Measurements from ENCODE around the gene CRYBG1.
"Not testable (repeated sequence)": the region's sequence is repeated elsewhere in the genome, so short reads cannot be mapped to it uniquely, and the experiment has no call there.

CRYBG1 gene

GRCh38 chr6:106511288-106512047 lies 151.0 kb downstream of the CRYBG1 start:
- DNase-seq: no peak

- DNase-seq: no peak
Measured at GRCh38 chr6:106512048-106512967, 151.8 kb downstream of the CRYBG1 start.

GRCh38 chr6:106512968-106513574 lies 152.6 kb downstream of the CRYBG1 start:
- DNase-seq: no peak

- DNase-seq: peak; percentile 37
Measured at GRCh38 chr6:106513808-106514582, 153.5 kb downstream of the CRYBG1 start.

- DNase-seq: no peak
Measured at GRCh38 chr6:106514583-106514885, 154.0 kb downstream of the CRYBG1 start.

GRCh38 chr6:106515582-106515981 lies 155.1 kb downstream of the CRYBG1 start:
- not testable (repeated sequence) for DNase-seq

- DNase-seq: no peak
Measured at GRCh38 chr6:106516616-106517015, 156.1 kb downstream of the CRYBG1 start.

GRCh38 chr6:106517706-106518105 lies 157.2 kb downstream of the CRYBG1 start:
- no peak for DNase-seq

GRCh38 chr6:106518748-106519147 lies 158.2 kb downstream of the CRYBG1 start:
- DNase-seq: no peak

GRCh38 chr6:106519460-106520394 lies 159.2 kb downstream of the CRYBG1 start:
- no peak for DNase-seq

GRCh38 chr6:106520711-106521401 lies 160.3 kb downstream of the CRYBG1 start:
- no peak for DNase-seq

- DNase-seq: no peak
Measured at GRCh38 chr6:106522562-106523250, 162.2 kb downstream of the CRYBG1 start.

- DNase-seq: no peak
Measured at GRCh38 chr6:106525107-106525881, 164.8 kb downstream of the CRYBG1 start.

- no peak for DNase-seq
Measured at GRCh38 chr6:106525882-106526275, 165.4 kb downstream of the CRYBG1 start.

GRCh38 chr6:106527117-106527516 lies 166.6 kb downstream of the CRYBG1 start:
- DNase-seq: no peak

- no peak for DNase-seq
Measured at GRCh38 chr6:106527979-106528378, 167.5 kb downstream of the CRYBG1 start.

- DNase-seq: no peak
Measured at GRCh38 chr6:106528521-106528920, 168.0 kb downstream of the CRYBG1 start.

GRCh38 chr6:106529438-106529837 lies 168.9 kb downstream of the CRYBG1 start:
- DNase-seq: no peak

GRCh38 chr6:106530026-106530425 lies 169.5 kb downstream of the CRYBG1 start:
- no peak for DNase-seq

- no peak for DNase-seq
Measured at GRCh38 chr6:106530502-106530901, 170.0 kb downstream of the CRYBG1 start.

All from NCI-H1694 treated with DMSO at 0.1 percent for 48 hours (cell line).